ENCODE data around the gene FES.

Gene FES

GRCh38 chr15:90851114-90851513, 33.2 kb upstream of the FES start:
- no peak for DNase-seq (ENCODE audit: low read depth in 1 of 2, low spot score in 1 of 2)
- no peak for TF ChIP-seq JUND (IDR thresholded peaks at IDR 0.05; ENCODE audit: low read depth)
- in situ Hi-C loops (cut with HindIII; ENCODE audit: low pct_unique_long_range_greater_than_20kb, low sequenced_read_pairs): no loop called here

GRCh38 chr15:90851940-90852339, 32.4 kb upstream of the FES start:
- in situ Hi-C loops (cut with HindIII; ENCODE audit: low pct_unique_long_range_greater_than_20kb, low sequenced_read_pairs): no loop called here
- no peak for TF ChIP-seq JUND (IDR thresholded peaks at IDR 0.05; ENCODE audit: low read depth)
- DNase-seq (ENCODE audit: low read depth in 1 of 2, low spot score in 1 of 2): no peak

GRCh38 chr15:90855139-90855538, 29.2 kb upstream of the FES start:
- no peak for TF ChIP-seq JUND (IDR thresholded peaks at IDR 0.05; ENCODE audit: low read depth)
- DNase-seq (ENCODE audit: low read depth in 1 of 2, low spot score in 1 of 2): no peak
- in situ Hi-C loops (cut with HindIII; ENCODE audit: low pct_unique_long_range_greater_than_20kb, low sequenced_read_pairs): no loop called here

GRCh38 chr15:90857337-90857736, 27.0 kb upstream of the FES start:
- in situ Hi-C loops (cut with HindIII; ENCODE audit: low pct_unique_long_range_greater_than_20kb, low sequenced_read_pairs): no loop called here
- no peak for DNase-seq (ENCODE audit: low read depth in 1 of 2, low spot score in 1 of 2)
- TF ChIP-seq JUND (IDR thresholded peaks at IDR 0.05; ENCODE audit: low read depth): no peak

- DNase-seq (ENCODE audit: low read depth in 1 of 2, low spot score in 1 of 2): no peak
- in situ Hi-C loops (cut with HindIII; ENCODE audit: low pct_unique_long_range_greater_than_20kb, low sequenced_read_pairs): no loop called here
- TF ChIP-seq JUND (IDR thresholded peaks at IDR 0.05; ENCODE audit: low read depth): no peak
Observed at GRCh38 chr15:90857883-90858443, 26.3 kb upstream of the FES start.

- in situ Hi-C loops (cut with HindIII; ENCODE audit: low pct_unique_long_range_greater_than_20kb, low sequenced_read_pairs): no loop called here
- DNase-seq (ENCODE audit: low read depth in 1 of 2, low spot score in 1 of 2): peak in 1 of 2 experiments; percentile 29
- no peak for TF ChIP-seq JUND (IDR thresholded peaks at IDR 0.05; ENCODE audit: low read depth)
Observed at GRCh38 chr15:90859234-90860131, 24.8 kb upstream of the FES start.

GRCh38 chr15:90860450-90860849, 23.9 kb upstream of the FES start:
- in situ Hi-C loops (cut with HindIII; ENCODE audit: low pct_unique_long_range_greater_than_20kb, low sequenced_read_pairs): no loop called here
- DNase-seq (ENCODE audit: low read depth in 1 of 2, low spot score in 1 of 2): peak in 1 of 2 experiments; percentile 46
- TF ChIP-seq JUND (IDR thresholded peaks at IDR 0.05; ENCODE audit: low read depth): no peak

GRCh38 chr15:90860942-90861675, 23.2 kb upstream of the FES start:
- in situ Hi-C loops (cut with HindIII; ENCODE audit: low pct_unique_long_range_greater_than_20kb, low sequenced_read_pairs): no loop called here
- TF ChIP-seq JUND (IDR thresholded peaks at IDR 0.05; ENCODE audit: low read depth): no peak
- peak in 1 of 2 experiments; percentile 46 for DNase-seq (ENCODE audit: low read depth in 1 of 2, low spot score in 1 of 2)

- no peak for TF ChIP-seq JUND (IDR thresholded peaks at IDR 0.05; ENCODE audit: low read depth)
- DNase-seq (ENCODE audit: low read depth in 1 of 2, low spot score in 1 of 2): no peak
- in situ Hi-C loops (cut with HindIII; ENCODE audit: low pct_unique_long_range_greater_than_20kb, low sequenced_read_pairs): no loop called here
Observed at GRCh38 chr15:90862487-90862886, 21.8 kb upstream of the FES start.

GRCh38 chr15:90862964-90863778, 21.1 kb upstream of the FES start:
- TF ChIP-seq JUND (IDR thresholded peaks at IDR 0.05; ENCODE audit: low read depth): no peak
- no peak for DNase-seq (ENCODE audit: low read depth in 1 of 2, low spot score in 1 of 2)
- in situ Hi-C loops (cut with HindIII; ENCODE audit: low pct_unique_long_range_greater_than_20kb, low sequenced_read_pairs): no loop called here

GRCh38 chr15:90863987-90864386, 20.3 kb upstream of the FES start:
- in situ Hi-C loops (cut with HindIII; ENCODE audit: low pct_unique_long_range_greater_than_20kb, low sequenced_read_pairs): no loop called here
- no peak for DNase-seq (ENCODE audit: low read depth in 1 of 2, low spot score in 1 of 2)
- no peak for TF ChIP-seq JUND (IDR thresholded peaks at IDR 0.05; ENCODE audit: low read depth)

GRCh38 chr15:90864507-90864906, 19.8 kb upstream of the FES start:
- no peak for DNase-seq (ENCODE audit: low read depth in 1 of 2, low spot score in 1 of 2)
- TF ChIP-seq JUND (IDR thresholded peaks at IDR 0.05; ENCODE audit: low read depth): no peak
- in situ Hi-C loops (cut with HindIII; ENCODE audit: low pct_unique_long_range_greater_than_20kb, low sequenced_read_pairs): no loop called here

All from T47D (cell line).